ENCODE measurements around the gene CRB2.
A peak's percentile ranks its signal among the peaks of the same experiment; 100 is the strongest.

Gene CRB2

DNA sequence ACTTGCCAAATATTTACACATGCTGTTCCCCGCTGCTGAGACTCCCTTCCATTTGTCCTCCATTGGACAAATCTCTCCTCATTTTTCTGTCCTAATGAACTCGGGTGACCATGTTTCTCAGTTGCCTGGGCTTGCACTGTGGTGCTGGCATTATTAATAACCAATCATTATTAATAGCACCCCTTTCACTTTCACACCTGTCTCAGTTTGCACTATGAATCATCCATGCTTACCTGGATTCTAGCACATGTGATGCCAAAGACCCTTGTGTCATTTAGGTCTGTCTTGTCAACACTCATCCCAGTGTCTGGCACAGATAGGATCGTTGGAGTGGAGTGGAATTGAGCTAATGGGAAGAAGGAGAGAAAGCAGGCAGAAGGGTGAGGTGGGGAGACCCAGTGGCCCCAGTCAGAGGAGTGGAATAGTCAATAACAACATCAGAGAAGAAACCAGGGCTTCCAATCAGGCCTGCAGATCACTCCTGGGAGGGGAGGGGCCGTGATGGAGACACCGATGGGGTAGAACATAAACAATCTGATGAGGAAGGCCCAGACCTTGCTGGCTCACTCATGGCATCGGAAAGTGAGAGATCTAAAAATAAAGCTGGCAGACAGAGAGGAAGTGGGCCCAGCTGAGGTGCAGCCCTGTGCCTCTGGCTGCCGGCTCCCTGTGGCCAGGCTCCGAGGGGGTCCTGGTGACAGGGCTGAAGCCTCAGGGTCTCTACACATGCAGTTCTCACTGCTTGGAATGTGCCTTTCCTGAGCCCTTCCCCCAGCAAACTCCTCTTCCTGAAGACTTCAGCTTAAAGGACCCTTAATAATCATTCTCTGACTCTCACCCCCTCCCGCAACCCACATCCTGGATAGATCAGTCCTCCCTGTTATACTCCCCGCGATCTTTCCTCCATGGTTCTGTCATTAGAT, 33.5 kb upstream of the CRB2 start:
- Histone ChIP-seq H3K27ac (replicated peaks) (0 out of 2 replicates have a peak overlapping the region, but pooled peaks have one; percentile 19), H3K27me3 (ENCODE audit: insufficient read depth, poor library complexity, severe bottlenecking) (no peaks in the 10 kb centered on the region), H3K4me3 (replicated peaks; ENCODE audit: insufficient read depth, low read length) (no peak overlapping the region)
- TF ChIP-seq POLR2AphosphoS5 (IDR thresholded peaks at IDR 0.05; ENCODE audit: low read depth) (no peak), SPI1 (IDR thresholded peaks at IDR 0.05; ENCODE audit: borderline replicate concordance, low read depth) (peak; percentile 90), REST (IDR thresholded peaks at IDR 0.05; ENCODE audit: insufficient replicate concordance, low read depth) (no peak), GABPA (IDR thresholded peaks at IDR 0.05; ENCODE audit: low read depth) (no peak)
- TF ChIP-seq, protein P1, sequence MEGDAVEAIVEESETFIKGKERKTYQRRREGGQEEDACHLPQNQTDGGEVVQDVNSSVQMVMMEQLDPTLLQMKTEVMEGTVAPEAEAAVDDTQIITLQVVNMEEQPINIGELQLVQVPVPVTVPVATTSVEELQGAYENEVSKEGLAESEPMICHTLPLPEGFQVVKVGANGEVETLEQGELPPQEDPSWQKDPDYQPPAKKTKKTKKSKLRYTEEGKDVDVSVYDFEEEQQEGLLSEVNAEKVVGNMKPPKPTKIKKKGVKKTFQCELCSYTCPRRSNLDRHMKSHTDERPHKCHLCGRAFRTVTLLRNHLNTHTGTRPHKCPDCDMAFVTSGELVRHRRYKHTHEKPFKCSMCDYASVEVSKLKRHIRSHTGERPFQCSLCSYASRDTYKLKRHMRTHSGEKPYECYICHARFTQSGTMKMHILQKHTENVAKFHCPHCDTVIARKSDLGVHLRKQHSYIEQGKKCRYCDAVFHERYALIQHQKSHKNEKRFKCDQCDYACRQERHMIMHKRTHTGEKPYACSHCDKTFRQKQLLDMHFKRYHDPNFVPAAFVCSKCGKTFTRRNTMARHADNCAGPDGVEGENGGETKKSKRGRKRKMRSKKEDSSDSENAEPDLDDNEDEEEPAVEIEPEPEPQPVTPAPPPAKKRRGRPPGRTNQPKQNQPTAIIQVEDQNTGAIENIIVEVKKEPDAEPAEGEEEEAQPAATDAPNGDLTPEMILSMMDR (IDR thresholded peaks at IDR 0.05; ENCODE audit: insufficient read depth, low read length): no peak
- peak in 1 of 2 experiments; percentile 43 for DNase-seq (ENCODE audit: low read depth in 1 of 2, low spot score in 1 of 2)

DNA sequence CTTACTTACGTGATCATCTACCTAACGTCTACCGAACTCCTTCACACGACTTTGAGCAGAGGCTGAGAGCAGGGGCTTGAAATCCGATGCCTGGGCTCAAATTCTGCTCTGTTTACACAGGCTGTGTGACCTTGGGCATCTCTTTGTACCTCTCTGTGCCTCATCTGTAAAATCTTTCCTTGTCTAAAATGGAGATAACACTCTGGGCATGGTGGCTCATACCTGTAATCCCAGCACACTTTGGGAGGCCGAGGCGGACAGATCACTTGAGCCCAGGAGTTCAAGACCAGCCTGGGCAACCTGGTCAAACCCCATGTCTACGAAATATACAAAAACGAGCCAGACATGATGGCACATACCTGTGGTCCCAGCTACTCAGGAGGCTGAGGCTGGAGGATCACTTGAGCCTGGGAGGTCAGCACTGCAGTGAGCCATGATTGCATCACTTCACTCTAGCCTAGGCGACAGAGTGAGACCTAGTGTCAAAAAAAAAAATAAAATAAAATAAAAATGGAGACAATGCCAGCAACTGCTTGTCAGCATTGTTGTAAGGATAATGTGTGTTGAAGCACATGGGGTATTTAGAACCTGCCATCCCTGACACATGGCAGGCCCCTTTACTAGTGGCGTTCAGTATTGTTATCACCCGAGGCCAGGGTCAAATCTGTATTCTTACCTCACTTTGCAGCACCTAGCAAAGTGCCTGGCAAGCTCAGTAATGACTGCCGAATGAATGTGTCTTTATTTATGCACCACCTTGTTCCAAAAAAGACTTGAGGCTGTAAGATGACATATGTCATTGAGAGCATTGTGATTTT, 32.6 kb upstream of the CRB2 start:
- Histone ChIP-seq H3K27ac (replicated peaks) (0 out of 2 replicates have a peak overlapping the region, but pooled peaks have one; percentile 19), H3K4me3 (replicated peaks; ENCODE audit: insufficient read depth, low read length) (no peak overlapping the region), H3K27me3 (ENCODE audit: insufficient read depth, poor library complexity, severe bottlenecking) (no peaks in the 10 kb centered on the region)
- no peak for DNase-seq (ENCODE audit: low read depth in 1 of 2, low spot score in 1 of 2)
- TF ChIP-seq REST (IDR thresholded peaks at IDR 0.05; ENCODE audit: insufficient replicate concordance, low read depth): no peak
- TF ChIP-seq POLR2AphosphoS5 (IDR thresholded peaks at IDR 0.05; ENCODE audit: low read depth): no peak
- TF ChIP-seq, protein P1 (IDR thresholded peaks at IDR 0.05; ENCODE audit: insufficient read depth, low read length): no peak
- TF ChIP-seq GABPA (IDR thresholded peaks at IDR 0.05; ENCODE audit: low read depth): no peak
- TF ChIP-seq SPI1 (IDR thresholded peaks at IDR 0.05; ENCODE audit: borderline replicate concordance, low read depth): no peak

GRCh38 chr9:123324767-123325183, 31.2 kb upstream of the CRB2 start:
- no peak overlapping the region for H3K27ac ChIP-seq (replicated peaks)
- H3K27me3 ChIP-seq (ENCODE audit: insufficient read depth, poor library complexity, severe bottlenecking): no peaks in the 10 kb centered on the region
- DNase-seq (ENCODE audit: low read depth in 1 of 2, low spot score in 1 of 2): no peak
- TF ChIP-seq GABPA (IDR thresholded peaks at IDR 0.05; ENCODE audit: low read depth): no peak
- TF ChIP-seq, protein P1 (IDR thresholded peaks at IDR 0.05; ENCODE audit: insufficient read depth, low read length): no peak
- TF ChIP-seq SPI1 (IDR thresholded peaks at IDR 0.05; ENCODE audit: borderline replicate concordance, low read depth): no peak
- TF ChIP-seq REST (IDR thresholded peaks at IDR 0.05; ENCODE audit: insufficient replicate concordance, low read depth): no peak
- no peak for TF ChIP-seq POLR2AphosphoS5 (IDR thresholded peaks at IDR 0.05; ENCODE audit: low read depth)
- H3K4me3 ChIP-seq (replicated peaks; ENCODE audit: insufficient read depth, low read length): no peak overlapping the region
